Activated CD4-positive, CD25-positive, alpha-beta regulatory T cell treated with anti-CD3 and anti-CD28 coated beads, Interleukin-2, amount 50 U/mL, for 72 hours (primary cell): Measurements from ENCODE around the gene SMAD7.

Source experiments
- DNase-seq: peaks from one replicate; pipeline ENCODE4 v3.0.0; 2021

SMAD7 gene

GRCh38 chr18:48892146-48892855, 58.5 kb downstream of the SMAD7 start:
- DNase-seq: no peak

GRCh38 chr18:48891721-48892120, 59.0 kb downstream of the SMAD7 start:
- DNase-seq: no peak

- no peak for DNase-seq
These were observed 60.6 kb downstream of the SMAD7 start for GRCh38 chr18:48889981-48890762.

DNA sequence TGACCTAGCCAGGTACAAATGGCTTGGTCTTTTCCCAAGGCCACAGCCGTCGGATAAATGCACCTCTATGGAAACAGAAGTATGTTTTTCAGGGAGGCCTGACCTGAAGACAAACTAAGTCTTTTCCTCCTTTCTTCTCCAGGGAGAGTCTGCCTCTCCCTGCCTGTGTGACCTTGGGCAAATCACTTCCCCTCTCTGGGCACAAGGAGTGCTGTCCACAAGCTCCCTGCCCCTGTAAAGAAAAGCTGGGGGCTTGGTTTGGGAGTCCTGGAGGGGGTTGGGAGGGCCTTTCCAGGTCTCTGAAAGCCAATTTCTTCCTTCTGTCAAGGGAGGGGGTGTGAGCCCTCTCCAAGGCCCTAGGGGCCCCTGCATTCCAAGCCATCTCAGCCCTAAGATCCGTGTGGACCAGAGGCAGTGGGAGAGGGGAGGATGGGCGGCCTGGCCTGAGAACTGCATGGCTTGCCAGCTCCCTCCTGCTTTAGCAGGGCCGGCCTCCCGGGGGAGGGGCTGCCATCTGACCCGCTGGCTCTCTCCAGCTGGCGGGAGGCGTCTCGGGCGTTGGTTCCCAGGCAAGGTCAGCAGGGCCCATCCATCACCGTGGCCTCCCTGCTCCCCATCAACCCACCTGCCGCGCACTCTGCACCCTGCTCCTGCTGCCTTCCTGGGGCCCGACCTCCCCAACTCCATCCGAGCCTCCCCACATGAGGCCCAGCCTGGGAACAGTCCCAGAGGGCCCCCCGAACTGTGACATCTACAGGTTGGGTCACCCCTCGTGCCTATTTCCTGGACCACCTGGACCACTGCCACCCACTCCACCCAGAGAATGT, 61.4 kb downstream of the SMAD7 start:
- peak; percentile 24 for DNase-seq

DNA sequence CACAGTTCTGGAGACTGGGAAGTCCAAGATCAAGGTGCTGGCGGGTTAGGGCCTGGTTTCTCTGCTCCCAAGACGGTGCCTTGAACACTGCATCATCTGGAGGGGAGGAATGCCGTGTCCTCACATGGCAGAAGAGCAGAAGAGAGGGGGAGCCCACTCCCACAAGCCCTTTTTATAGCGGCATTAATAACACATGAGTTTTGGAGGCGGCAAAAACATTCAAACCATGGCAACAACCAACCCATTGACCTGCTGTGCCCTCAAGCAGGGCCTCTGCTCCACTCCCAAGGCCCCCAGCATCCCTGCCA, 62.0 kb downstream of the SMAD7 start:
- DNase-seq: no peak

- DNase-seq: peak; percentile 21
These were observed 62.6 kb downstream of the SMAD7 start for GRCh38 chr18:48887905-48888772.

DNA sequence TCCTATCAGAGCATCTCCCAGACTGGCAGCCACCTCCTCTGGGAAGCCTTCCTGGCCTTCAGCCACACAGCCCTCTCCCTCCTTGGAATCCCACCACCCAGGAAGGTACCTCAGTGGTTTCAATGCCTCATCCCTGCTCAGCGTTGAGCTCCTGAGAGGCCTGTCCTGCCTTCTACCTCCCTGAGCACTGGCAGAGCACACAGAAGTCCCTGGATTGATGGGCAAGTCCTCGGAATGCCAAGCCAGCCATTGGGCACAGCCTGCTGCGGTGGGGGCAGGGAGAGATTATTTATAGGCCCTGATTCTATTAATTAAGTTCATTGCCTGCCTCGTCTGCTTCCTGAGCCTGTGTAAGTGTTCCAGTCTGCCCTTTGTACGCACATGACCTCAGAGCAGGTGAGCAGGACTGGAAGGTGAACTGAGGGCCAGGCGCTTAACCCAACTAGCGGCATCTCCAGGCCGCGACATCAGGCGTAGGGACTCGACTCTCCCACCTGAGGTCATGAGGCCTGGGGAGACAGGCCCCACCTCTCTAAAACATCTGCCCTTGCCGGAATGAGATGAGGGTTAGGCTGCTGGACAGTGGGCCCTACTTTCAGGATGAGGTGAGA, 63.4 kb downstream of the SMAD7 start:
- DNase-seq: peak; percentile 22

DNA sequence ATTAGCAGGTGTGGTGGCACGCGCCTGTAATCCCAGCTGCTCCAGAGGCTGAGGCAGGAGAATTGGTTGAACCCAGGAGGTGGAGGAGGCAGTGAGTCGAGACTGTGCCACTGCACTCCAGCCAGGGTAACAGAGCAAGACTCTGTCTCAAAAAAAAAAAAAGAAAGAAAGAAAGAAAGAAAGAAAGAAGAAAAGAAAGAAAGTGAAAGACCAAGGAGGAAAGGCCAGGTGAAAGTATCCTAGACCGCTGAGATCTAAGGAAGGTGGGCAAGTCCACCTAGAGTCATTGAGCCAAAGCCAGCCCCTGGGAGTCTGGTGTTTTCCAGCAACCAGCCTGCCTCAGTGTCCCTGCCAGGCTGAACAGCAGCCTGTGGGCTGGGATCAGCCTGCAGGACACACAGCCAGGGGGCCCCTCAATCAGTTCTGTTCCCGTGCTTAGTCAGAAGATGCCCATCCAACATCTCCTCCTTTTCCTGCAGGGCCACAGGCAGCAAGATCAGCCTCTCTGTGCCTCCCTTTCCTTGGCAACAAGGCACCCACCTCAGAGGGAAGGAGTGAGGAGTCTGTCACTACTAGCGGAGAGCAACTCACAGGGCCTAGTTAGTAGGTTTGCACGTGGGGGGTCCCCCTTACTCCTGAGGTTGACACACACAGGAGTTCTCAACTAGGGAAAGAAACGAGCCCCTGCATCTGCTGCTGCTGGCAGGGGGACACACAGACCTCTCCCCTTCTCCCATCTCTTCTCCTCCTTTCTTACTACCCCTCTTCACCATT, 64.1 kb downstream of the SMAD7 start:
- DNase-seq: peak; percentile 17

- peak; percentile 15 for DNase-seq
These were observed 64.8 kb downstream of the SMAD7 start for GRCh38 chr18:48885924-48886400.

GRCh38 chr18:48885266-48885923, 65.4 kb downstream of the SMAD7 start:
- no peak for DNase-seq

GRCh38 chr18:48884771-48885170, 66.0 kb downstream of the SMAD7 start:
- DNase-seq: peak; percentile 17

DNA sequence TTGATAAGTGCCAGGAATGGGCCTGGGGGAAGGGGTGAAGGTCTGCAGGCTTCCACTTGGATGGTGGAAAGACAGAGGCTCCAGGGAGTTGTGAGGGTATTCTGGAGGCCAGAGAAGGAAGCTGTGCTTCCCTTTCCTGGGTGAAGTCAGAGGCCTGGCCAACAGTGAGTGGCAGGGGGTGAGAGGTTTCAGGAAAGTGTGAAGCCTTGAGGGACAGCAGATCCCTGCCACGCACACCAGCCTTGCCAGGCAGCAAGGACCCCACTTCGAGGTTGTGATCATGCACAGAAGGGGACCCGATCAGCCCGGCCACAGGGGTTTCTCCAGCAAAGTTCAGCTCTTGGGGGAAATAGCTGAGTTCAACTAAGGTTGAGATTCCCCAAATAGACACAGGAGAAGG, 66.5 kb downstream of the SMAD7 start:
- peak; percentile 17 for DNase-seq

DNA sequence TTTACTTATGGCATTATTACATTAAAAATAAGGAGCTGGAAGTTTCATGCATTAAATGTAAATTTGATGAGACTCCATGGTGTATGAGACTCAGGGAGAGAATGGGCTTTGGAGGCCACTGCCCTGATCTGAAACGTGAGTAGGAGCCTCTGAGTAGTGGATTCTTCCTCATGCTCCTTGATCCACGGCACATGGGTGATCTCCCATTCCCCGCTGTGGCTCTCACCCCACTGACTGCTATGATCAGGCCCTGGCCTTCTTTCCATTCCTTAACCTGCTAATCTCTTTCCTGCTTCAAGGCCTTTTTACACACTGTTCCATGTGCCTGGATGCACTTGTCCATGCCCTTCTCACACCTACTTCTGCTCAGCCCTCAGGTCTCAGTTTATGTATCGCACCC, 68.4 kb downstream of the SMAD7 start:
- no peak for DNase-seq

DNA sequence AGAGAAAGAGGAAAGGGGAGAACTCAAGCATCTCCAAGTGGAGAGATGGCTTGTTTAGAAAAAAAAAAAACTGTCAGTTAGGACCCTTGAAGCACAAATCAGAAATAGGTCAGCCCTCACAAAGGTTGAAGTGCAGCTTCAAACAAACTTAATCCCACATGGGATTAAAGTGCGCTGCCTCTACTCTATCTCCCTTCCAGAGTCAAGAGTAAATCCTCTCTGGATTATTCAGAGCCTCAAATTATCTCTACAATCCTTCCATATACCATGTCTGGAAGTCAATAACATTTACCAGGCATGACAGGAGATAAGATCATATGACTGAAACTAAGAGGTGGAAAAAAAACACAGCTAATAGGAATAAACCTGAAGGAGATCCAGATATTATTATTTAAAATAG, 69.8 kb downstream of the SMAD7 start:
- DNase-seq: no peak

GRCh38 chr18:48879008-48879431, 71.7 kb downstream of the SMAD7 start:
- DNase-seq: no peak

GRCh38 chr18:48878471-48878870, 72.3 kb downstream of the SMAD7 start:
- DNase-seq: no peak

- no peak for DNase-seq
These were observed 72.8 kb downstream of the SMAD7 start for GRCh38 chr18:48877941-48878340.

DNA sequence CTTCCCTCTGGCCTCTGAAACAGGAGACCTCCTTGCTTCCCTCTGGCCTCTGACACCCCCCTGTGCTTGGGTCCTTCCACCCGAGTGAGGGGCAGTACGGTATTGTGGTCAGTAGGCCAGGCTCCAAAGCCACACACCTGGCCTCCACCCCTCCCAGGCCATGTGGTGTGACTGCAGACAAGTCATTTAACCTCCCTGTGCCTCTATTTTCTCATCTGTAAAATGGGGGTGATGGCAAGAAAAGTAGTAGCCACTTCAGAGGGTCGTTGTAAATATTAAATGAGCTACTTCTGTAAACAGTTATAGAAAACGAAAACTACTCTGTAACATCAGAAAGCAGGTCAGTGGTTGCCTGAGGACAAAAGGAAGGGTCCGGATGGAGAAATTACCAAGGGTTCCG, 74.2 kb downstream of the SMAD7 start:
- no peak for DNase-seq

GRCh38 chr18:48875942-48876511, 74.7 kb downstream of the SMAD7 start:
- no peak for DNase-seq

DNA sequence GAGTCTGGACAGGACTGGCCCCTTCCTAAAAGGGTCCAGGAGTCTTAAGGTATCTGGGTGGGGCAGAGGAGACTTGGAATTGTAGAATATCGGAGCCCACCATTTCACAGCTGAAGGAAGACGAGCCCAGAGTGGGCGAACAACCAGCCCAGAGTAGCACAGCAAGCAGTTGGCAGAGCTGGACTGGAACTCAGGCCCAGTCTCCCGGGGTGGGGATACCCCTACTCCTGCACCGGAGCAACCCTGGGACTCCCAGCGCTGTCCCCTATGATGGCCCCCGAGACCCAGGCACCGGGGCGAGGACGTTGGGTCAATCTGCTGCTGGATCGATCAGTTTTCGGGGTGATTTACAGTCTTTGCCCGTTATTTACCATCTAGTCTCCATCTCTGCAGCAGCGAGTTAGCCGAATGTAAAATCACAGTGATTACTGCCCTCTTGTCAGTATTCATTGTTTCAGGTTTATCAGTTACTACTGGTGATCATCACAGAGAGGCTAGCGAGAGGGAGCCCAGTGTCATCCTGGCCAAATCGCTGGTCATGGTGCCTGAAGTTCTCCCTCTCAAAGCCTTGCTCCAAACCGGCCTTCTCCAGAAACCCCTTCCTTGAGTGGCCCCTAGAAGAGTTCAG, 75.3 kb downstream of the SMAD7 start:
- DNase-seq: no peak
